HUDEP-2 (cell line): ENCODE data around the gene LBX1.
A peak's percentile ranks its signal among the peaks of the same experiment; 100 is the strongest.

Experiments
- DNase-seq, 76 experiments: peaks; one replicate each; lab custom pipeline; 2025; ENCODE audit not compliant: unreplicated experiment in 76 of 76; lab: John Stamatoyannopoulos, UW

LBX1 gene

GRCh38 chr10:101229266-101230182, at the start of gene LBX1:
Gene LBX1 (minus strand): TSS chr10:101229463. CDS start chr10:101228815, 648 bp downstream.
- DNase-seq, result no peak

GRCh38 chr10:101273741-101274140, 44.5 kb upstream of the LBX1 start:
- DNase-seq, result no peak

- DNase-seq, result no peak
Observed at GRCh38 chr10:101273330-101273729, 44.1 kb upstream of the LBX1 start.

GRCh38 chr10:101272229-101272868, 43.1 kb upstream of the LBX1 start:
- DNase-seq, result peak in 56 of 76 experiments; percentile 2 to 68 (median 36)

GRCh38 chr10:101270763-101271162, 41.5 kb upstream of the LBX1 start:
- no peak for DNase-seq

- DNase-seq, result no peak
Observed at GRCh38 chr10:101267776-101268175, 38.5 kb upstream of the LBX1 start.

- no peak for DNase-seq
Observed at GRCh38 chr10:101267290-101267680, 38.0 kb upstream of the LBX1 start.

GRCh38 chr10:101266381-101267289, 37.4 kb upstream of the LBX1 start:
- no peak for DNase-seq

GRCh38 chr10:101263150-101263752, 34.0 kb upstream of the LBX1 start:
- DNase-seq, result no peak

GRCh38 chr10:101262147-101262546, 32.9 kb upstream of the LBX1 start:
- no peak for DNase-seq

- no peak for DNase-seq
Observed at GRCh38 chr10:101261702-101262101, 32.4 kb upstream of the LBX1 start.

GRCh38 chr10:101260764-101261481, 31.7 kb upstream of the LBX1 start:
- peak in 1 of 76 experiments; percentile 12 for DNase-seq

GRCh38 chr10:101258179-101258885, 29.1 kb upstream of the LBX1 start:
- peak in 2 of 76 experiments; percentile 20 to 24 for DNase-seq

GRCh38 chr10:101257491-101257890, 28.2 kb upstream of the LBX1 start:
- no peak for DNase-seq

- DNase-seq, result no peak
Observed at GRCh38 chr10:101257084-101257483, 27.8 kb upstream of the LBX1 start.

- DNase-seq, result no peak
Observed at GRCh38 chr10:101256387-101256786, 27.1 kb upstream of the LBX1 start.

GRCh38 chr10:101250136-101250535, 20.9 kb upstream of the LBX1 start:
- DNase-seq, result no peak

- DNase-seq, result no peak
Observed at GRCh38 chr10:101249171-101249581, 19.9 kb upstream of the LBX1 start.

- DNase-seq, result no peak
Observed at GRCh38 chr10:101246639-101247038, 17.4 kb upstream of the LBX1 start.
